Testis (tissue), 3 donors: ENCODE data around the gene SLC7A7. TPM values are rescaled to one million over a fixed set of nuclear protein-coding genes. Genes with fewer than 3 reads are reported as not detected.
"Not testable (repeated sequence)": the region's sequence is repeated elsewhere in the genome, so short reads cannot be mapped to it uniquely, and the experiment has no call there.

Experiments used
- DNase-seq: peaks from one replicate; pipeline ENCODE4 v3.0.0-alpha.2; 2019
- H3K27ac ChIP-seq, 2 donors: fragments of 200-600 bp; sonication (generic); one replicate each; pipeline ENCODE4 v1.5.1; 2019
- H3K27me3 ChIP-seq: fragments of 200-600 bp; sonication (generic); one replicate; pipeline ENCODE4 v1.5.1; 2019
- H3K36me3 ChIP-seq: fragments of 200-600 bp; sonication (generic); one replicate; pipeline ENCODE4 v1.5.1; 2017; ENCODE audit warnings: low read depth; ENCODE audit errors: missing control alignments
- H3K4me1 ChIP-seq: fragments of 200-600 bp; sonication (generic); one replicate; pipeline ENCODE4 v1.5.1; 2019
- H3K4me3 ChIP-seq, 2 donors: fragments of 200-600 bp; sonication (generic); one replicate each; pipeline ENCODE4 v1.5.1; 2017 to 2019
- H3K9me3 ChIP-seq: fragments of 200-600 bp; sonication (generic); one replicate; pipeline ENCODE4 v1.5.1; 2017
- CTCF ChIP-seq, 3 experiments: fragments of 450-650 bp in 2 of 3; fragments of 200-600 bp in 1 of 3; sonication (generic) in 1 of 3; IDR thresholded peaks; one replicate each; pipeline ENCODE4 v1.5.1; 2016 to 2019; ENCODE audit warnings: antibody characterized with exemption in 3 of 3, mild to moderate bottlenecking in 2 of 3, moderate library complexity in 1 of 3
- POLR2A ChIP-seq: fragments of 450-650 bp; IDR thresholded peaks from one replicate; pipeline ENCODE4 v1.6.1; 2017; ENCODE audit warnings: antibody characterized with exemption, mild to moderate bottlenecking, moderate library complexity
- WGBS, 2 donors: methylation state at CpG; one replicate each; pipeline ENCODE4 v1.1.5; 2018; 5-methylcytosine and 5-hydroxymethylcytosine counted together
- intact Hi-C: fragments of 100-400 bp; cut with DNase I; formaldehyde crosslinking; loops from one replicate; pipeline ENCODE4 v1.15.1; 2023; ENCODE audit warnings: low total_unique reads
- polyA plus RNA-seq: library from polyadenylated mRNA; stranded (reverse); fragments of 350-450 nt; fragmentation: Illumina TruSeq; extraction: RNeasy Lipid Tissue Mini Kit (QIAGEN cat#74804); gene quantifications from one replicate; pipeline ENCODE4 v1.2.3, GENCODE V29; 2014; ENCODE audit warnings: low read depth, low replicate concordance; ENCODE audit not compliant: insufficient read depth
- total RNA-seq, 2 donors: library from RNA; depleted of rRNA; stranded (reverse); fragments of >200 nt; gene quantifications; one replicate each; pipeline ENCODE4 v1.2.3, GENCODE V29; 2016

SLC7A7 gene
- total and polyA plus RNA-seq, 3 donors from 2014 or later: 22.2 to 77.1 (median 34.7) TPM

- intact Hi-C loops: no loop called here
- Histone ChIP-seq H3K4me1 (peaks cover 7% of the 10 kb centered on the region), H3K27me3 (no peaks in the 10 kb centered on the region), H3K27ac (peak within 1 kb of the TSS; percentile 95), H3K4me3 (peak within 1 kb of the TSS; percentile 69 to 92), H3K36me3 (no peaks in the 10 kb centered on the region), H3K9me3 (no peaks in the 10 kb centered on the region)
- 0 to 2% methylated on average over 45 of the region's 46 CpGs for WGBS, 2 donors
- TF ChIP-seq POLR2A (peak; percentile 28), CTCF (IDR thresholded peaks at IDR 0.05) (peak; percentile 13 to 36 (median 22))
- DNase-seq: peak; percentile 79
Observed at GRCh38 chr14:22836301-22837113, 21.3 kb upstream of the SLC7A7 start, which contains the start of gene MMP14. Gene MMP14, plus strand, starts transcription at chr14:22836585. Its CDS starts 233 bp downstream, at chr14:22836818.

DNA sequence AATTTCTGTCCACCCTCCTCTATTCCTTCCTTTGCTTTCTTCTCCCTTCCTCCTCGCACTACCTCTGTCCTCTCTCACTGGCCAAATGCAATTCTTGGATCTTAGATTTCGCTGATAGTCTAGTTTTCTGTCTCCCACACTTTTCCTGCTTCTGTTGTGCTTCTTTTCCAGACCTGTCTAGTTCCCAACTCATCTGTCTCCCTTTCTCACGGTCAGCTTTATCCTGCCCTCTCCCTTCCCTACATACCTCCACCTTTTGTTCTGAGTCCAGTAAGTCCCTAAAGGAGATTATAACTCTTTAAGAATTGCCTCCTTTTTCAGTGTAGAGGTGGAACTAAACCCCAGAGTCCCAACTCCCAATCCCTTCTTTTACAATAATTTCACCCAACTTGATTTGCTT is 20.3 kb upstream of the SLC7A7 start:
- no peak overlapping the region for H3K4me3 ChIP-seq
- WGBS, 2 donors: 79 to 84% methylated on average over 3 of the region's 3 CpGs
- intact Hi-C loops: no loop called here
- no peaks in the 10 kb centered on the region for H3K27me3 ChIP-seq
- H3K27ac ChIP-seq: no peak overlapping the region
- H3K4me1 ChIP-seq: peaks cover 9% of the 10 kb centered on the region
- TF ChIP-seq CTCF (IDR thresholded peaks at IDR 0.05) (no peak), POLR2A (no peak)
- H3K36me3 ChIP-seq: no peaks in the 10 kb centered on the region
- no peaks in the 10 kb centered on the region for H3K9me3 ChIP-seq
- no peak for DNase-seq

- intact Hi-C loops: no loop called here
- no peak for TF ChIP-seq CTCF (IDR thresholded peaks at IDR 0.05)
- no peak for TF ChIP-seq POLR2A
- Histone ChIP-seq H3K4me3 (peak overlapping the region in 1 of 2 donors; percentile 74), H3K27ac (no peak overlapping the region), H3K27me3 (no peaks in the 10 kb centered on the region), H3K36me3 (no peaks in the 10 kb centered on the region), H3K9me3 (no peaks in the 10 kb centered on the region), H3K4me1 (peaks cover 6% of the 10 kb centered on the region)
- DNase-seq: no peak
- WGBS, 2 donors: 18 to 19% methylated on average over 3 of the region's 3 CpGs
Observed at GRCh38 chr14:22830443-22831010, 15.3 kb upstream of the SLC7A7 start.

- H3K27me3 ChIP-seq: no peaks in the 10 kb centered on the region
- WGBS, 2 donors: 0 to 1% methylated on average over 24 to 38 of the region's 41 CpGs
- no peaks in the 10 kb centered on the region for H3K36me3 ChIP-seq
- H3K27ac ChIP-seq: peak within 1 kb of the TSS; percentile 35 to 55
- no peaks in the 10 kb centered on the region for H3K9me3 ChIP-seq
- no peak for TF ChIP-seq CTCF (IDR thresholded peaks at IDR 0.05)
- no peak for TF ChIP-seq POLR2A
- DNase-seq: peak; percentile 95
- intact Hi-C loops: no loop called here
- peak within 1 kb of the TSS; percentile 60 to 74 for H3K4me3 ChIP-seq
- peaks cover 6% of the 10 kb centered on the region for H3K4me1 ChIP-seq
Observed at GRCh38 chr14:22829661-22830442, 14.6 kb upstream of the SLC7A7 start, which contains the start of gene MRPL52. Gene MRPL52, plus strand, starts transcription at chr14:22829887. Its CDS starts 26 bp downstream, at chr14:22829913.

DNA sequence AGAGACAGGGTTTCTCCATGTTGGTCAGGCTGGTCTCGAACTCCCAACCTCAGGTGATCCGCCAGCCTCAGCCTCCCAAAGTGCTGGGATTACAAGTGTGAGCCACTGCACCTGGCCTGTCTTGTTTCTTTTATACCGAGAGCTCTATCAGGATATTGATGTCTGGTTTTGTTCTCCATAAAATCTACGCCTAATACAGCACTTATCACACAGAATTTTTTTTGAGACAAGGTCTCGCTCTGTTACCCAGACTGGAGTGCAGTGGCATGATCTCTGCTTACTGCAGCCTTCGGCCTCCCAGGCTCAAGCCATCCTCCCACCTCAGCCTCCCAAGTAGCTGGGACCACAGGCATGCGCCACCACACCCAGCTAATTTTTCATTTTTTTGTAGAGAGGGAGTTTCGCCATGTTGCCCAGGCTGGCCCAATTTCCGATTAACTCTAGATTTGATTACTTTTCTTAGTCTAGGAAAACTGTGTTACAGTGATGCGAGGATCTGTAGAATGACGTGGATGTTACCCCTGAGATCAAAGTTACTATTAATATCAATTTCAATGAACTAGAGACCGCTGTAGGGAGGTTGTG is 13.9 kb upstream of the SLC7A7 start:
- H3K9me3 ChIP-seq, DNase-seq, H3K4me1 ChIP-seq, H3K36me3 ChIP-seq, H3K27me3 ChIP-seq, intact Hi-C loops: not testable (repeated sequence)
- Histone ChIP-seq H3K4me3 (peak overlapping the region; percentile 60 to 74), H3K27ac (peak overlapping the region; percentile 35 to 55)
- 58 to 73% methylated on average over 12 of the region's 12 CpGs for WGBS, 2 donors
